Forelimb muscle (tissue), 1 donor: ENCODE measurements around the gene ADAM33. TPM values are rescaled to one million over a fixed set of nuclear protein-coding genes. Genes with fewer than 3 reads are reported as not detected.

Source experiments
- DNase-seq: peaks from one replicate; pipeline ENCODE4 v3.0.0-alpha.2; 2013; ENCODE audit warnings: low read depth
- polyA plus RNA-seq: library from polyadenylated mRNA; unstranded; fragments of 120-200 nt; gene quantifications from one replicate; pipeline ENCODE4 v1.2.1, GENCODE V29; 2013; ENCODE audit not compliant: insufficient read length

ADAM33 gene
- polyA plus RNA-seq, 1 donor: 71.3 TPM

- DNase-seq: no peak
Measured at GRCh38 chr20:3689978-3690377, 8.2 kb upstream of the ADAM33 start.

DNA sequence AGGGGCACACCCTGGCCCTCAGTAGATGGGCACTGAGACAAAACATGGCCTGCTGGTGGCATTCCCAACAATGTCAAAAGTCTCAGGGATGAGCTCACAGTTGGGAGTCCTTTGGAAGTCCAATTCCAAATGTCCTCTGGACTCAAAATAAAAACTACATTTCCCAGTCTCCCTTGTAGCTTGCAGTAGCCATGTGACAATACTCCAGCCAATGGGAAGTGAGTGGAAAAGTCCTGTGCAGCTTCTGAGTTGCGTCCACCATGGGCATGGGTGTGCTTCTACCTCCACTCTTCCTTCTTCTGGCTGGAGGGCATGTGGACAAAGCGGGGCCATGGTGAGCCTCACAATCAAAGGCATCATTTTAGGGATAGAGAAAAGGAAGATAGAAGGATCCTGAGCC is 5.8 kb upstream of the ADAM33 start:
- no peak for DNase-seq

GRCh38 chr20:3686867-3687321 is 5.1 kb upstream of the ADAM33 start:
- peak; percentile 96 for DNase-seq

DNA sequence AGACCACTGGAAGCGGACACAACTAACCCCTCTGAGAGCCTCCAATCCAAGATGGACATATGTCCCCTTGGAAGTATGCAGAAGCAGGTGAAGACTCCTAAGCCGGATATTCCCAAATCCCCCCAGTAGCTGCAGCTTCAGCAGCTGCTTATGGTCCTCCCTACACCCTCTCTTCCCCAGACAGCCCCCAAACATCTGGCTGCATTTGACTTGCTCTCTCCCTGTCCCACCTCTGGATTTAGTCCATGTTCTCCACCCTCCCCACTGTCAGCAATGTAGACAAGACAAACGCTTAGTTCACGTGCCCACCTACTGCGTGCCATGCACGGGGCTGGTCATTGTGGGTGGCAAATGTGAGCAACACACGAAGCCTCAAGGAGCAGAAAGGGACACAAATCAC is 4.6 kb upstream of the ADAM33 start:
- DNase-seq: no peak

- DNase-seq: no peak
Measured at GRCh38 chr20:3685341-3685740, 3.5 kb upstream of the ADAM33 start.

GRCh38 chr20:3681352-3681930 is 369 bp downstream of the ADAM33 start:
- no peak for DNase-seq

DNA sequence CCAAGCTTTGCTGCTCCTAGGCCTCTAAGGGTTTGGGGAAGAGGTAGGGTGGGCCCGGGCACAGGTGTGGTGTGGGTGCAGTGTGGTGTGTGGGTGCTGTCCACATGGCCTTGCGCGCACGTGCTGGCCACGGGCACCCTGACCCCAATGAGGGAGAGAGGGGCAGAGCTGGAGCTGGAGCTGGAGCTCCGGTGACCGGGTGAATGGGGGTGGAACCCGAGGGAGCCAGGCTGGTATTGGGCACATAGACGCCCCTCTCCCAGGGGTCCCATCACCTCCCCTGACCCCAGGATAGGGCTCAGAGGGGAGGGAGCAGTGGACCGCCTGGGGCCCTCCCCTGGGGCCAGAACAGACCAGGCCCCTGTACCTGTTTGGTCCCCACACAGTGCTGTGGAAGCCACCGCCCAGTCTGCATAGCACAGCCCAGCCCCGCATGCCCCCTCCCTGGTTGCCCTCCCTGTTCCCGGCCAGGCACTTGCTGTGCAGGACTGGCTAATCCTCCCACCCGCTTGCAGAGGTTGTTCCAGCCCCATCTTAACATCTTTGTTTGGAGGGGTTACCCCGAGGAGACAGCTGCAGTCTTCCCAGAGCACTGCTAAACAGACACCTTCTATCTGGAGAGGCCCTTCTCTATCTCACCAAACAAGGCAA is 984 bp downstream of the ADAM33 start:
- DNase-seq: no peak

DNA sequence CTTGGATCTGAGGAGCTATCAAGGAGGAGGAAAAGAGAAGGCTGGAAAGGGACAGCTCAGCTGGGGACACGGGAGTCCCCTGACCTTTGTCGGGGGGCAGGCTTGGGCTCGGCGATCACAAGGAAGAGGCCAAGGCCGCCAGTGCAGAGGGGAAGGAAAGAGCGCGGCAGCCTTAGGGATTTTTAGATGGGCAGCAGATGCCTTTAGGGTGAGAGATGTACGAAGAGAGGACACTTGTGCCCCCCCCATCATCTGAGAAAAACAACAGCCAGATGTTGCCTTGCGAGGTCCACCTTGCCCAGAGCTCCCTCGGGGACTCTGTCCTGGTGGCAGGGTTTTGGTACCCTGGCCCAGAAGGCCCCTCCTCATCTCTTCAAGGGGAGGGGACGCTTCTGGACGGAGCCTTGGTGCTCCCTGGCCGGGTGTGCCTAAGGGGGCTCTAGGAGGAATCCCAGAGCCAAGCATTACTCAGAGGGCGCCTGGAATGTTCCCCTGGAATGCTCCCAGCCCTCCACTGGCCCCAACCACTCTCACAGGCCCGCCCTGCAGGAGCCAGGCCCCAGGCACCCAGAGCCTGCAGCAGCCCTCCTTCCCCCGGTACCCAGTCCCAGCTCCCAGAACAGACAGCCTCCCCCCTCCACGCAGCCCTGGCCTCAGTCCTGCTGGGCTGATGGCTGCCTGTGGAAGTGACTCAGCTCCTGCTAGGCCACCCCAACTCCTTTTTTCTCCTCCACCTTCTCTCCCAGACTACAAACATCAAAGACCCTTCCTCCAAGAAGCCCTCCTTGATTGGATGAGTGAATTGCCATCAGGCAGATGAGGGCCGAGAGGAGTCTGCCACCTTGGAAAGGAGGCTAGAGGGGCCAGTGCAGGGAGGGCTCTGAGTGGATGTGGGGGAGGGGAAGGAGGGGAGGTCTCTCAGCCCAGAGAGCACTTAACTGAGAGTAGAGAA is 1.8 kb downstream of the ADAM33 start:
- no peak for DNase-seq

- DNase-seq: no peak
Measured at GRCh38 chr20:3678856-3679720, 2.7 kb downstream of the ADAM33 start.

- no peak for DNase-seq
Measured at GRCh38 chr20:3678198-3678597, 3.6 kb downstream of the ADAM33 start.

- DNase-seq: no peak
Measured at GRCh38 chr20:3677733-3678132, 4.1 kb downstream of the ADAM33 start.

- DNase-seq: no peak
Measured at GRCh38 chr20:3674995-3675900, 6.6 kb downstream of the ADAM33 start.

DNA sequence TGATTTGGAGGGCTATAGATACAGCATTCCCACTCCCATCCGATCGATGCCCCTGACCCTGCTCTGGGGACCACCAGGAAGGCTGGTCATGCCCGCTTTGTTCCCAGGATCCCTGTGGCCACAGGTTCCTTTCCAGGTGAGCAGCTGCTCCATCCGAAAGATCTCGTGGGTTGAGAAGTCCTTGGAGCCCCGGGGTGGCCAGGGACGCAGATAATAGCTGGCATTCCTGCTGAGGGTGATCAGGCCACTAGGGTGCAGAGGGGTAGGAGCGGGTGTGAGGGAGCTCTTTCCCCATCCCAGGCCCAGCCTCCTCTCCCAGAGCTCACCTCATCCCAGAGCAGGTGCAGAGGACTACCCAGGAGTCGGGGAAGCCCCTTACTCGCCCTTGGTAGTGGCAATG is 7.4 kb downstream of the ADAM33 start:
- no peak for DNase-seq

DNA sequence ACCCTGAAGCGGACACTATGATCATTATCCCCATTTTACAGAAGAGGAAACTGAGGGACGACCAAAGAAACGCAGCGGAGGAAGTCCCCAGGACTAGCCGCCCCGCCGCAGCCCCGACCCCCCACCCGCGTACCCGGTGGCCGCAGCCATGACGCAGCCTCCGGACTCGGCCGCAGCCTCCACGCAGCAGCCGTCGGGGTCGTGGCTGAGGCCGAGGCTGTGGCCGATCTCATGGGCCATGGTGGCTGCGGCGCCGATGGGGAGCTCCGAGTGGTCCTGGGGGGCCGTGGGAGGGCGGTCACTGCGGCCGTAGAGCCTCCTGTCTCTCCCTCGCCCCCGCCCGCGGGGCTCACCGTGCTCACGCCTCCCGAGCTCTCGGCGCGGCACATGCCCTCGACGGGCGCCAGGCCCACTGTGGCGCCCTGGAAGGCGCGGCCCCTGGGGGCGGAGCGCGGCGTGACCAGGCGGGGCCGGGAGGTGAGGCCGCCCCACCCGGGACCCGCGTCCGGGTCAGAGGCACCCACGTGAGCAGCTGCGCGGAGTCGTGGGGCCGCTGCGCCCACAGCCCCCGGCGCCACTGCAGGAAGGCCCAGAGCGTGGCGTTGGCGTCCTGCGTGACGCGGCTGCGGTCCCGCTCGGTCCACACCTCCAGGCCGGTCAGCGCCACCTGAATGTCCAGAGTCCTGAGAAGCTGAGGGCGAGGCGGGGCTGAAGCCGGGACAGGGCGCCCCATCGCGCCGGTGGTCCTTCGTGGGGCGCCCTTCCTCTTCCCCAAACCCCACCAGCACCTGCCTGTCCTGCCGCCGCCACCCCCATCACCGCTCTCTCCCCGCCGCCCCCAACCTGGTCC is 8.4 kb downstream of the ADAM33 start:
- DNase-seq: no peak

DNA sequence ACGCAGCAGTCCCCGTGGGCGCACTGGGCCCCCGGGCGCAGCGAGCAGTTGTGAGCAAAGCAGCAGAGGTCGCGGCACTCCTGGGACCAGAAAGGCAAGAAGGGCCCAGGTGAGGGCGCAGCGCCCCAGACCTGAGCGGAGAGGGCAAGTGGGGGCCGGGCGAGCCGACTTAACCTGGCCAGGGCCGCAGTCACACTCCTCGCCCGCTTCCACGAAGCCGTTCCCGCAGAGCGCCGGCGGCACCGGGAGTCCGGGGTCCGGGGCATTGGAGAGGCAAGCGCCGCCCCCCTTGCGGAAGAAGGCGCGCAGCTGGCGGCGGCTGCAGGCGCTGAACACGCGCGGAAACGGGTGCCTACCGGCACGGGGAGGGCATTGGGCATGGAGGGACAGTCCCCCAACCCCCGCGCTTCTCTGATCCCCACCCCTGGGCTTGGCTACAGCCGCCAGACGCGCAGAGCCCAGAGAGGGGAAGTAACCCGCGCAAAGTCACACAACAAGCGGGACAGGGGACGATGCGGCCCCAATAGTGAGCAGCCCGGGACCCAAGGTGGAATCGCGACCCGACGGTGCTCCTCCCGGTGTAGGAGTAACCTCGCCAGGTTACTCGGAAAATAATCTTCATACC is 9.2 kb downstream of the ADAM33 start:
- DNase-seq: no peak

GRCh38 chr20:3671986-3672546 is 9.7 kb downstream of the ADAM33 start:
- DNase-seq: no peak

GRCh38 chr20:3670945-3671344 is 10.9 kb downstream of the ADAM33 start:
- no peak for DNase-seq

GRCh38 chr20:3670511-3670910 is 11.3 kb downstream of the ADAM33 start:
- no peak for DNase-seq
